CD8-positive, alpha-beta memory T cell (primary cell): ENCODE results near the gene KLK1. TPM values are rescaled to one million over a fixed set of nuclear protein-coding genes. Genes with fewer than 3 reads are reported as not detected.

Experiments
- CTCF ChIA-PET: fragments of 350-600 bp; sonication (Branson Sonifier 250); formaldehyde crosslinking; loops from one replicate; lab custom pipeline; 2021; ENCODE audit warnings: antibody characterized with exemption; lab: Charles Lee
- POLR2A ChIA-PET: fragments of 350-600 bp; sonication (Branson Sonifier 250); formaldehyde crosslinking; loops from one replicate; lab custom pipeline; 2021; ENCODE audit warnings: antibody characterized with exemption; lab: Charles Lee
- DNase-seq, 5 donors: peaks; one replicate each; pipeline versions ENCODE4 v3.0.0 to v3.0.0-alpha.2; 2020 to 2022; ENCODE audit warnings: mixed read lengths in 1 of 5
- H3K27ac ChIP-seq: one replicate; pipeline ENCODE4 v1.7.0; 2013; ENCODE audit warnings: low read depth, mild to moderate bottlenecking, low read length, moderate library complexity
- H3K27me3 ChIP-seq: 2 replicates; pipeline ENCODE4 v1.7.0; 2013; ENCODE audit warnings: low read length, mild to moderate bottlenecking; ENCODE audit not compliant: insufficient read depth, poor library complexity, severe bottlenecking
- H3K36me3 ChIP-seq: 2 replicates; pipeline ENCODE4 v1.7.0; 2013; ENCODE audit warnings: mild to moderate bottlenecking, low read length, moderate library complexity; ENCODE audit not compliant: insufficient read depth
- H3K4me1 ChIP-seq: 2 replicates; pipeline ENCODE4 v1.7.0; 2013; ENCODE audit warnings: mild to moderate bottlenecking, low read length, moderate library complexity; ENCODE audit not compliant: insufficient read depth
- H3K4me3 ChIP-seq: 2 replicates; pipeline ENCODE4 v1.7.0; 2013; ENCODE audit warnings: mild to moderate bottlenecking, low read length
- H3K9me3 ChIP-seq: 2 replicates; pipeline ENCODE4 v1.7.0; 2013; ENCODE audit warnings: mild to moderate bottlenecking, low read length
- H3K27ac Mint-ChIP-seq, 8 donors: one replicate each; pipeline ENCODE4 v1.8.0; 2020 to 2021; ENCODE audit warnings: mixed read lengths in 8 of 8, mild to moderate bottlenecking in 6 of 8, inconsistent platforms in 3 of 8, moderate library complexity in 3 of 8
- H3K27me3 Mint-ChIP-seq, 2 donors: one replicate each; pipeline ENCODE4 v1.8.0; 2020 to 2021; ENCODE audit warnings: mixed read lengths in 2 of 2, mild to moderate bottlenecking in 1 of 2, moderate library complexity in 1 of 2
- H3K36me3 Mint-ChIP-seq, 3 donors: one replicate each; pipeline ENCODE4 v1.8.0; 2020 to 2021; ENCODE audit warnings: mixed read lengths in 3 of 3, inconsistent platforms in 1 of 3, mild to moderate bottlenecking in 1 of 3
- H3K4me1 Mint-ChIP-seq, 3 donors: one replicate each; pipeline ENCODE4 v1.8.0; 2020 to 2021; ENCODE audit warnings: mixed read lengths in 3 of 3, inconsistent platforms in 1 of 3, mild to moderate bottlenecking in 1 of 3
- H3K4me3 Mint-ChIP-seq, 7 donors: one replicate each; pipeline ENCODE4 v1.8.0; 2020 to 2021; ENCODE audit warnings: mixed read lengths in 7 of 7, mild to moderate bottlenecking in 6 of 7, moderate library complexity in 4 of 7, inconsistent platforms in 2 of 7
- H3K9me3 Mint-ChIP-seq, 5 donors: one replicate each; pipeline ENCODE4 v1.8.0; 2020 to 2022; ENCODE audit warnings: mixed read lengths in 5 of 5, mild to moderate bottlenecking in 3 of 5, moderate library complexity in 2 of 5, inconsistent platforms in 1 of 5
- polyA plus RNA-seq: library from polyadenylated mRNA; unstranded; fragments of 300-500 nt; fragmentation: Illumina TruSeq; gene quantifications from one replicate; pipeline ENCODE4 v1.2.3, GENCODE V29; 2021
- total RNA-seq, 2 experiments: library from RNA; stranded (reverse); gene quantifications; one replicate each; pipeline ENCODE4 v1.2.3, GENCODE V29; 2021

Gene KLK1
- total and polyA plus RNA-seq, 3 experiments from 2014 or later = 0.27 to 0.39 TPM; not detected in 1

DNA sequence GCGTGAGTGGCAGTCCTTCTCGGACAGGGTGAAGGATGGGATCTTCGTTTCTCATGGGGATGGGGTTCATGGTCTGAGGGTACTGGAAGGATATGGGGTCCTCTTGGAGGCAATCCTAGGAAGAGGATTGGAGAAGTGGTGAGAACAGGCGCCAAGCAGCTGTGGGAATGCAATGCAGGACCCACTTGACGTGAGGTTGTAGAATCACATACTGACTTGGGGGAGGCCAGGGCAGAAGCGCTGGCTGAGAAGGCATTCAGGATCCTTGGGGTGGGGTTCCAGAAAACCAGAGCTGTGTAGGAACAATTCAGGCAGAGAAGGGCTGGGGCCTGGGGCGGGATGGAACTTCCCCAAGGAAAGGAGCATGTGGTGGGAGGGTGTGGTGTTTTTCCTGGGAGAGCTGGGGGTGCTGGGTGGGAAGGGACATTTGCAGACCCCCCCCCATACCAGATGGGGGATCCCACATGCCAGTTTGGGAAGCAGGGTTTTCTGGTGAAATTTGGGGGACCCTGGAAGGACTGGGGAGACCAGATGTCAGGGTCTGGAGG lies 852 bp downstream of the KLK1 start:
- peaks cover 27% of the 10 kb centered on the region for H3K27me3 ChIP-seq
- Mint-ChIP-seq H3K27me3 (peaks cover 35 to 73% of the 10 kb centered on the region in 2 donors), H3K9me3 (peaks cover 0 to 2% (median 0%) of the 10 kb centered on the region in 5 donors), H3K4me1 (peaks cover 12 to 26% (median 12%) of the 10 kb centered on the region in 3 donors), H3K4me3 (no peak overlapping the region), H3K36me3 (peaks cover 0 to 5% (median 0%) of the 10 kb centered on the region in 3 donors), H3K27ac (peak overlapping the region in 1 of 8 donors; percentile 30)
- no peak overlapping the region for H3K4me3 ChIP-seq
- POLR2A ChIA-PET = no interaction called here
- CTCF ChIA-PET = no interaction called here
- peaks cover 5% of the 10 kb centered on the region for H3K4me1 ChIP-seq
- DNase-seq = no peak
- no peaks in the 10 kb centered on the region for H3K9me3 ChIP-seq
- H3K36me3 ChIP-seq = no peaks in the 10 kb centered on the region
- peak overlapping the region; percentile 57 for H3K27ac ChIP-seq

DNA sequence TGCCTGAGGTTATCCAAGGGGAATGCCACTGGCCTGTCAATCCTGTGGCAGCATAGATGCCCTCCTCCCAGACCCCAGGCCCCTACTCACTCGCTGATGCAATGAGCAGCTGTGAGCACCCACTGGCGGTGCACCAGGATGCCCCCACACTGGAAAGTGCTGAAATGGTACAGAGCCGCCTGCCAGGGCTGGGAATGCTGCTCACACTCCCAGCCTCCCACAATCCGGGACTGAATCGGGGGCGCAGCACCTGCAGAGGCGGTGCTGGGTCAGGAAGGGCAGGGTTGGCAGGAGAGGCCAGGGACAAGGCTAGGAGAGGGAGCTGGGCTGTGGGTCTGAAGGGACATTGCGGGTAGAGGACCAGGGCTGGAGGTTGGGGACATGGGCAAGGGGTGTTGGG lies 2.0 kb downstream of the KLK1 start:
- H3K9me3 Mint-ChIP-seq = peaks cover 0 to 2% (median 0%) of the 10 kb centered on the region in 5 donors
- peaks cover 16 to 32% (median 17%) of the 10 kb centered on the region in 3 donors for H3K4me1 Mint-ChIP-seq
- Histone ChIP-seq H3K9me3 (no peaks in the 10 kb centered on the region), H3K4me3 (no peak overlapping the region), H3K27me3 (peaks cover 36% of the 10 kb centered on the region), H3K27ac (peak overlapping the region; percentile 59), H3K4me1 (peaks cover 5% of the 10 kb centered on the region), H3K36me3 (no peaks in the 10 kb centered on the region)
- H3K27ac Mint-ChIP-seq = no peak overlapping the region
- no peak for DNase-seq
- CTCF ChIA-PET = no interaction called here
- H3K36me3 Mint-ChIP-seq = peaks cover 0 to 9% (median 0%) of the 10 kb centered on the region in 3 donors
- peaks cover 44 to 75% of the 10 kb centered on the region in 2 donors for H3K27me3 Mint-ChIP-seq
- POLR2A ChIA-PET = no interaction called here
- no peak overlapping the region for H3K4me3 Mint-ChIP-seq

DNA sequence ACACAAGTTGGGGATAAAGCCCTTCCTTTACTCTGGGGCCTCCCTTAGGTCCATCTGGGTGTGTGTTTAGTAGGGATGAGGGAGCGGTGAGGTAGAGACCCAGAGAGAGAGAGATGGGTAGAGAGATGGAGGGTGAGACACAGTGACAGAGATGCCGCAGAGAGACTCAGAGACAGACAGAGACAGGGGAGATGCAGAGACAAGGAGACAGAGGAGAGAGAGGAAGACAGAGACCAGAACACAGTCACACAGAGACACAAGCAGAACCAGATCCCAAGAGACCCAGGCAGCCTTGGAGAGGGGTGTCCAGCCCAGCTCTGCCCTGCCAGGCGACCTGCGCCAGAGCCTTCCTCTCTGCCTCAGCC lies 2.4 kb downstream of the KLK1 start:
- peak overlapping the region; percentile 59 for H3K27ac ChIP-seq
- peaks cover 5% of the 10 kb centered on the region for H3K4me1 ChIP-seq
- peaks cover 0 to 2% (median 2%) of the 10 kb centered on the region in 5 donors for H3K9me3 Mint-ChIP-seq
- H3K4me3 Mint-ChIP-seq = no peak overlapping the region
- peaks cover 44 to 75% of the 10 kb centered on the region in 2 donors for H3K27me3 Mint-ChIP-seq
- H3K27ac Mint-ChIP-seq = peak overlapping the region in 1 of 8 donors; percentile 61
- H3K36me3 ChIP-seq = no peaks in the 10 kb centered on the region
- POLR2A ChIA-PET = no interaction called here
- H3K4me3 ChIP-seq = no peak overlapping the region
- H3K27me3 ChIP-seq = peaks cover 36% of the 10 kb centered on the region
- no peaks in the 10 kb centered on the region for H3K9me3 ChIP-seq
- CTCF ChIA-PET = no interaction called here
- peaks cover 16 to 32% (median 17%) of the 10 kb centered on the region in 3 donors for H3K4me1 Mint-ChIP-seq
- H3K36me3 Mint-ChIP-seq = peaks cover 0 to 9% (median 0%) of the 10 kb centered on the region in 3 donors
- no peak for DNase-seq

DNA sequence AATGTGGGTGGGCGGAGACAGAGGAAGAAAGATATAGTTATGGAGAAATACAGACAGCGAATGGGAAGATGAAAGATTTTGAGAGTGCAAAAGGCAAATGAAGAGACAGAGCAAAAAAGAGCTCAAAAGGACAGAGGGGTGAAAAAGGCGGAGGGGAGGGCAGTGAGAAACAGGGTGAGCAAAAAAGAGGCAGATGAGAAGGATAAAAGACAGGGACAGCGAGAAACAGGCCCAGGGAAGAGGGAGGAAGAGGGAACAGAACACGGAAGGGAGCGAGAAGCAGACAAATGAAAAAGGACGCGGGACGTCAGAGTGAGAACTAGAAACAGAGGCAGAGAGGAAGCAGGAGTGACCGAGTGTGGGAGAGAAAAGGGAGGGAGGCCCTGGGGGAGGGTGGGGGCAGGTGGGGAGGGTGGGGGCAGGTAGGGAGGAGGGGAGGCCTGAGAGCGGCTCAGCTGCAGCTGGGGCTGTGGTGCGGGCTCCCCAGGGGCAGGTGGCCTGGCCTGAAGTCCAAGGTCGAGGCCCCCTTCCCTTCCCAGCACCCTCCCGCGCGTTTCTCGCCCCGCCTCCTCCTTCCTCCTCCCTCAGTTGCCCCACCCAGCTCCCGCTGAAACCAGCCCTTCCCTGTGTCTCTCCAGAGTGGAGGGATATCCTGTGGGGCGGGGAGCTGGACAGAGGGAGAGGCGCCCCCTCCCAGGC lies 2.9 kb downstream of the KLK1 start:
- Histone ChIP-seq H3K36me3 (no peaks in the 10 kb centered on the region), H3K4me3 (no peak overlapping the region), H3K9me3 (no peaks in the 10 kb centered on the region), H3K4me1 (peaks cover 5% of the 10 kb centered on the region), H3K27ac (peak overlapping the region; percentile 67), H3K27me3 (peaks cover 36% of the 10 kb centered on the region)
- peaks cover 0 to 3% (median 2%) of the 10 kb centered on the region in 5 donors for H3K9me3 Mint-ChIP-seq
- H3K36me3 Mint-ChIP-seq = peaks cover 0 to 9% (median 0%) of the 10 kb centered on the region in 3 donors
- no peak for DNase-seq
- peaks cover 47 to 79% of the 10 kb centered on the region in 2 donors for H3K27me3 Mint-ChIP-seq
- H3K4me3 Mint-ChIP-seq = peak overlapping the region in 3 of 7 donors; percentile 6 to 70 (median 46)
- ChIA-PET POLR2A (no interaction called here), CTCF (no interaction called here)
- peaks cover 16 to 32% (median 17%) of the 10 kb centered on the region in 3 donors for H3K4me1 Mint-ChIP-seq
- H3K27ac Mint-ChIP-seq = peak overlapping the region in 2 of 8 donors; percentile 26 to 56

DNA sequence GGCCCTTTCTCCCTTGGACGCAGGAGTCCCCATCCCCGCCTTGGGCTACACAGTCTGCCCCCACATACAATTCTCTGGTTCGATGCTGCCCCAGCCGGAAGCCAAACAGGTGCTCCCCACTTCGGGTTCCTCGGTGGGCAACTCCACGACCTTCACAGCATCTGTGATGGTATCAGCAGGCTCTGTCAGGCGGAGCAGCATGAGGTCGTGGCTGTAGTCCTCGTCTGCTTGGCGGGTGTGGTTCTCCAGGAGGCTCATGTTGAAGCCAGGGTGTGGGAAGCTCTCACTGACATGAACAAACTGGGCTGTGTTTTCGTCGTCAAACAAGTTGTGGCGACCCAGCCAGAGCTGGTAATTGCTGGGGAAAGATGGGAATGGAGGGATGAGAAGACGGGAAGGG lies 3.5 kb downstream of the KLK1 start:
- peaks cover 0 to 9% (median 0%) of the 10 kb centered on the region in 3 donors for H3K36me3 Mint-ChIP-seq
- H3K27me3 Mint-ChIP-seq = peaks cover 47 to 85% of the 10 kb centered on the region in 2 donors
- peaks cover 0 to 3% (median 2%) of the 10 kb centered on the region in 5 donors for H3K9me3 Mint-ChIP-seq
- no peak for DNase-seq
- peaks cover 16 to 32% (median 17%) of the 10 kb centered on the region in 3 donors for H3K4me1 Mint-ChIP-seq
- Histone ChIP-seq H3K4me1 (peaks cover 5% of the 10 kb centered on the region), H3K27me3 (peaks cover 36% of the 10 kb centered on the region), H3K36me3 (no peaks in the 10 kb centered on the region), H3K4me3 (no peak overlapping the region), H3K9me3 (no peaks in the 10 kb centered on the region), H3K27ac (peak overlapping the region; percentile 67)
- ChIA-PET CTCF (no interaction called here), POLR2A (no interaction called here)
- H3K27ac Mint-ChIP-seq = no peak overlapping the region
- H3K4me3 Mint-ChIP-seq = peak overlapping the region in 4 of 7 donors; percentile 7 to 70 (median 30)

DNA sequence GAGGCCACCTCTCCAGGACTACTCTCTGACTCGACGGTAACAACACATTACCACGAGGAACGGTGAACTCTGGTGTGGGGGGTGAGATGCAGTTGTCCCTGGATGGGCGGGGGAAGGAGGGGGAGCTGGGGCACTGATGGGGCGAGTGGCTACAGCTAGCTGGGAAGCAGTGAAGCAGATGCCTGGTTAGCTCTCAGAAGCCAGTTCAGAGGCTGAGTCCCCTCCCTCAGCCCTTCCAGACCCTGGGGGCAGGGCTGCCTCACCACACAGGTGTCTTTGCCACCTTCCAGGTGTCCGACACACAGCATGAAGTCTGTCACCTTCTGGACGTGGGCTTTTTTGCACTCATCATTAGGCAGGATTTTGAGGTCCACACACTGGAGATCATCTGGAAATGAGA lies 4.0 kb downstream of the KLK1 start:
- H3K4me1 ChIP-seq = peaks cover 5% of the 10 kb centered on the region
- CTCF ChIA-PET = no interaction called here
- peaks cover 16 to 32% (median 17%) of the 10 kb centered on the region in 3 donors for H3K4me1 Mint-ChIP-seq

DNA sequence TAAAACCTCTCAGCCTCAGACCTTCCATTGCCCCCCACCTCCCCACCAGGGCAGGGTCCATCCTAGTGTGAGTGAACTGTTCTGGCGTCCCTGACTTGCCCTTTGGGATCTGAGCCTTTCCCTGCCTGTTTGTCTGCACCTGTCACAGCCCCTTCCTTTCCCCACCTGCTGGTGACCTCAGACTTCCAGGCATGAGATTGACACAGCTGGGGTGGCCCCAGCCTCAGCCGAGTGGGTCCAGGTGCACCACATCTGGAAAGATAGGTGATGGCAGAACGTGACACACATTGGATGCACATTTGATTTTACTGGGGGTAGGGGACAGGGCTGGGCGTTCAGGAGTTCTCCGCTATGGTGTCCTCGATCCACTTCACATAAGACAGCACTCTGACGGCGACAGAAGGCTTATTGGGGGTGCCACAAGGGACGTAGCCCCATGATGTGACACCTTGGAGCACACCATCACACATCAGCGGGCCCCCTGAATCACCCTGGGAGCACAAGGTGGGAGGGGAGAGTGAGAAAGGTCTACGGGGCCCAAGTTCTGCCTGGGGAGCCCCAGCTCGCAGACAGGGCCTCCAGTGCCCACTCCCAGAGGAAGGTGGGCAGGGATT lies 4.6 kb downstream of the KLK1 start:
- Histone ChIP-seq H3K9me3 (no peaks in the 10 kb centered on the region), H3K4me3 (no peak overlapping the region), H3K36me3 (no peaks in the 10 kb centered on the region), H3K27ac (no peak overlapping the region), H3K27me3 (peaks cover 36% of the 10 kb centered on the region), H3K4me1 (peaks cover 5% of the 10 kb centered on the region)
- Mint-ChIP-seq H3K9me3 (peaks cover 0 to 3% (median 2%) of the 10 kb centered on the region in 5 donors), H3K27me3 (peaks cover 50 to 87% of the 10 kb centered on the region in 2 donors), H3K27ac (peak overlapping the region in 3 of 8 donors; percentile 3 to 49 (median 17)), H3K4me3 (peak overlapping the region in 6 of 7 donors; percentile 52 to 76 (median 64)), H3K36me3 (peaks cover 0 to 9% (median 0%) of the 10 kb centered on the region in 3 donors), H3K4me1 (peaks cover 16 to 32% (median 17%) of the 10 kb centered on the region in 3 donors)
- no peak for DNase-seq
- ChIA-PET POLR2A (no interaction called here), CTCF (no interaction called here)

More for the DNA sequence above, 4.0 kb downstream of the KLK1 start:
- Mint-ChIP-seq H3K27ac (no peak overlapping the region), H3K4me3 (peak overlapping the region in 2 of 7 donors; percentile 7 to 62), H3K9me3 (peaks cover 0 to 3% (median 2%) of the 10 kb centered on the region in 5 donors), H3K36me3 (peaks cover 0 to 9% (median 0%) of the 10 kb centered on the region in 3 donors), H3K27me3 (peaks cover 47 to 89% of the 10 kb centered on the region in 2 donors)
- no peaks in the 10 kb centered on the region for H3K36me3 ChIP-seq
- H3K9me3 ChIP-seq = no peaks in the 10 kb centered on the region
- no peak for DNase-seq
- peaks cover 36% of the 10 kb centered on the region for H3K27me3 ChIP-seq
- POLR2A ChIA-PET = no interaction called here
- H3K27ac ChIP-seq = peak overlapping the region; percentile 67
- no peak overlapping the region for H3K4me3 ChIP-seq
